Activated naive CD8-positive, alpha-beta T cell treated with anti-CD3 and anti-CD28 coated beads, Interleukin-2, amount 10 ng/mL, durations not matched to agents 7 days and 5 days (primary cell): ENCODE results near the gene TXNRD2. TPM values are rescaled to one million over a fixed set of nuclear protein-coding genes. Genes with fewer than 3 reads are reported as not detected.
"Not testable (repeated sequence)": the region's sequence is repeated elsewhere in the genome, so short reads cannot be mapped to it uniquely, and the experiment has no call there.

Experiments
- ATAC-seq: fragments of 150-1000 bp; cut with Tn5 transposase; one replicate; pipeline ENCODE4 v1.10.0; 2021; ENCODE audit warnings: low read depth, moderate library complexity
- POLR2A ChIA-PET: fragments of 350-600 bp; sonication (Branson Sonifier 250); formaldehyde crosslinking; loops from one replicate; lab custom pipeline; 2021; ENCODE audit warnings: antibody characterized with exemption; lab: Charles Lee
- DNase-seq: peaks from one replicate; pipeline ENCODE4 v3.0.0; 2021
- H3K27ac Mint-ChIP-seq: one replicate; pipeline ENCODE4 v1.8.0; 2022; ENCODE audit warnings: mild to moderate bottlenecking, mixed read lengths
- H3K27me3 Mint-ChIP-seq: one replicate; pipeline ENCODE4 v1.8.0; 2022; ENCODE audit warnings: mild to moderate bottlenecking, moderate library complexity, mixed read lengths
- H3K36me3 Mint-ChIP-seq: one replicate; pipeline ENCODE4 v1.8.0; 2021; ENCODE audit warnings: mild to moderate bottlenecking, mixed read lengths
- H3K4me1 Mint-ChIP-seq: one replicate; pipeline ENCODE4 v1.8.0; 2021; ENCODE audit warnings: mixed read lengths
- H3K4me3 Mint-ChIP-seq: one replicate; pipeline ENCODE4 v1.8.0; 2022; ENCODE audit warnings: mild to moderate bottlenecking, moderate library complexity, mixed read lengths
- H3K9me3 Mint-ChIP-seq: one replicate; pipeline ENCODE4 v1.8.0; 2021; ENCODE audit warnings: mixed read lengths
- total RNA-seq, 2 experiments: library from RNA; stranded (reverse); gene quantifications; one replicate each; pipeline ENCODE4 v1.2.3, GENCODE V29; 2021

TXNRD2 gene
- total RNA-seq, 2 experiments from 2014 or later: 20.7 to 20.8 TPM

GRCh38 chr22:19913337-19913936, 28.2 kb downstream of the TXNRD2 start:
- ATAC-seq: no peak
- no peaks in the 10 kb centered on the region for H3K27me3 Mint-ChIP-seq
- peaks cover 20% of the 10 kb centered on the region for H3K36me3 Mint-ChIP-seq
- POLR2A ChIA-PET: no interaction called here
- peaks cover 5% of the 10 kb centered on the region for H3K4me1 Mint-ChIP-seq
- H3K4me3 Mint-ChIP-seq: no peak overlapping the region
- DNase-seq: no peak
- H3K27ac Mint-ChIP-seq: no peak overlapping the region
- no peaks in the 10 kb centered on the region for H3K9me3 Mint-ChIP-seq

- H3K4me1 Mint-ChIP-seq: peaks cover 5% of the 10 kb centered on the region
- no peaks in the 10 kb centered on the region for H3K9me3 Mint-ChIP-seq
- H3K36me3 Mint-ChIP-seq: peaks cover 20% of the 10 kb centered on the region
- no peak overlapping the region for H3K4me3 Mint-ChIP-seq
- ATAC-seq: no peak
- no peak for DNase-seq
- H3K27me3 Mint-ChIP-seq: no peaks in the 10 kb centered on the region
- H3K27ac Mint-ChIP-seq: no peak overlapping the region
- POLR2A ChIA-PET: no interaction called here
These were observed 29.2 kb downstream of the TXNRD2 start for GRCh38 chr22:19912271-19912999.

GRCh38 chr22:19911540-19912270, 29.9 kb downstream of the TXNRD2 start:
- no peaks in the 10 kb centered on the region for H3K27me3 Mint-ChIP-seq
- H3K36me3 Mint-ChIP-seq: peaks cover 20% of the 10 kb centered on the region
- no peak overlapping the region for H3K27ac Mint-ChIP-seq
- no peak overlapping the region for H3K4me3 Mint-ChIP-seq
- no peak for ATAC-seq
- DNase-seq: no peak
- no peaks in the 10 kb centered on the region for H3K9me3 Mint-ChIP-seq
- POLR2A ChIA-PET: interaction anchor here (2.1 kb wide), 1 partner anchor 181 kb away, joined by 11 read pairs; no protein-coding TSS in a partner anchor
- H3K4me1 Mint-ChIP-seq: peaks cover 5% of the 10 kb centered on the region

- H3K27ac Mint-ChIP-seq: no peak overlapping the region
- DNase-seq (no peak), ATAC-seq (no peak)
- H3K4me3 Mint-ChIP-seq: no peak overlapping the region
- H3K4me1 Mint-ChIP-seq: peaks cover 5% of the 10 kb centered on the region
- H3K9me3 Mint-ChIP-seq: no peaks in the 10 kb centered on the region
- H3K27me3 Mint-ChIP-seq: no peaks in the 10 kb centered on the region
- POLR2A ChIA-PET: interaction anchor here (0.8 to 2.1 kb wide), 2 partner anchors 141 to 180 kb away, joined by 4 to 11 read pairs; no protein-coding TSS in a partner anchor
- peaks cover 17% of the 10 kb centered on the region for H3K36me3 Mint-ChIP-seq
These were observed 31.4 kb downstream of the TXNRD2 start for GRCh38 chr22:19910180-19910744.

GRCh38 chr22:19909350-19910179, 32.1 kb downstream of the TXNRD2 start:
- Mint-ChIP-seq H3K27ac (peak overlapping the region; percentile 69), H3K4me1 (peaks cover 5% of the 10 kb centered on the region), H3K4me3 (no peak overlapping the region), H3K9me3 (no peaks in the 10 kb centered on the region), H3K27me3 (no peaks in the 10 kb centered on the region), H3K36me3 (peaks cover 14% of the 10 kb centered on the region)
- ATAC-seq (peak; percentile 87), DNase-seq (peak; percentile 84)
- POLR2A ChIA-PET: interaction anchor here (0.8 to 2.1 kb wide), 2 partner anchors 141 to 179 kb away, joined by 4 to 11 read pairs; no protein-coding TSS in a partner anchor

GRCh38 chr22:19907902-19908301, 33.7 kb downstream of the TXNRD2 start:
- POLR2A ChIA-PET, H3K27ac Mint-ChIP-seq, ATAC-seq: not testable (repeated sequence)

GRCh38 chr22:19906864-19907263, 34.8 kb downstream of the TXNRD2 start:
- H3K4me3 Mint-ChIP-seq, H3K36me3 Mint-ChIP-seq, H3K4me1 Mint-ChIP-seq, ATAC-seq, DNase-seq, H3K9me3 Mint-ChIP-seq, POLR2A ChIA-PET, H3K27ac Mint-ChIP-seq, H3K27me3 Mint-ChIP-seq: not testable (repeated sequence)

More at GRCh38 chr22:19907902-19908301, 33.7 kb downstream of the TXNRD2 start:
- H3K9me3 Mint-ChIP-seq, H3K4me3 Mint-ChIP-seq, H3K27me3 Mint-ChIP-seq, H3K4me1 Mint-ChIP-seq, H3K36me3 Mint-ChIP-seq, DNase-seq: not testable (repeated sequence)

- Mint-ChIP-seq H3K27ac (no peak overlapping the region), H3K36me3 (no peaks in the 10 kb centered on the region), H3K27me3 (no peaks in the 10 kb centered on the region), H3K9me3 (no peaks in the 10 kb centered on the region), H3K4me3 (no peak overlapping the region), H3K4me1 (peaks cover 5% of the 10 kb centered on the region)
- DNase-seq (no peak), ATAC-seq (no peak)
- POLR2A ChIA-PET: no interaction called here
These were observed 36.0 kb downstream of the TXNRD2 start for GRCh38 chr22:19905347-19906276.

GRCh38 chr22:19904935-19905334, 36.7 kb downstream of the TXNRD2 start:
- H3K27ac Mint-ChIP-seq: no peak overlapping the region
- DNase-seq (no peak), ATAC-seq (no peak)
- POLR2A ChIA-PET: no interaction called here
- H3K36me3 Mint-ChIP-seq: no peaks in the 10 kb centered on the region
- H3K4me1 Mint-ChIP-seq: peaks cover 5% of the 10 kb centered on the region
- H3K27me3 Mint-ChIP-seq: no peaks in the 10 kb centered on the region
- H3K4me3 Mint-ChIP-seq: no peak overlapping the region
- H3K9me3 Mint-ChIP-seq: no peaks in the 10 kb centered on the region

GRCh38 chr22:19904174-19904856, 37.3 kb downstream of the TXNRD2 start:
- ATAC-seq (no peak), DNase-seq (no peak)
- Mint-ChIP-seq H3K9me3 (no peaks in the 10 kb centered on the region), H3K4me1 (no peaks in the 10 kb centered on the region), H3K36me3 (no peaks in the 10 kb centered on the region), H3K27me3 (no peaks in the 10 kb centered on the region), H3K4me3 (no peak overlapping the region), H3K27ac (no peak overlapping the region)
- POLR2A ChIA-PET: no interaction called here

GRCh38 chr22:19903513-19903912, 38.1 kb downstream of the TXNRD2 start:
- H3K36me3 Mint-ChIP-seq: no peaks in the 10 kb centered on the region
- no peaks in the 10 kb centered on the region for H3K4me1 Mint-ChIP-seq
- POLR2A ChIA-PET: no interaction called here
- no peaks in the 10 kb centered on the region for H3K27me3 Mint-ChIP-seq
- no peak overlapping the region for H3K4me3 Mint-ChIP-seq
- no peaks in the 10 kb centered on the region for H3K9me3 Mint-ChIP-seq
- no peak overlapping the region for H3K27ac Mint-ChIP-seq
- ATAC-seq (no peak), DNase-seq (no peak)
